ENCODE data around the gene RLF. TPM values are rescaled to one million over a fixed set of nuclear protein-coding genes. Genes with fewer than 3 reads are reported as not detected.

RLF gene
- total and polyA plus RNA-seq, 2 donors (not counting 1 experiment from before 2014, with no cell fraction given), result 7.8 to 21.9 TPM

- H3K4me3 ChIP-seq (ENCODE audit: control extremely low read depth in 1 of 5, extremely low read depth in 1 of 5, insufficient read depth in 1 of 5, low read depth in 2 of 5, low read length in 4 of 5), result no peak overlapping the region
- no peak overlapping the region for H3K27ac Mint-ChIP-seq
- H3K79me2 ChIP-seq (ENCODE audit: control insufficient read depth, insufficient read depth, low read length), result peaks cover 25% of the 10 kb centered on the region
- POLR2A ChIA-PET, result no interaction called here
- no peak overlapping the region for H3K27ac ChIP-seq (ENCODE audit: low read length in 2 of 2)
- peaks cover 14% of the 10 kb centered on the region for H3K4me1 Mint-ChIP-seq
- H4K20me1 ChIP-seq (ENCODE audit: control insufficient read depth, insufficient read depth, low read length, poor library complexity, severe bottlenecking), result no peaks in the 10 kb centered on the region
- CTCF ChIA-PET, result interaction anchor here (0.7 kb wide), 1 partner anchor 579 kb away, joined by 3 read pairs; no protein-coding TSS in a partner anchor
- H3K9me3 ChIP-seq (ENCODE audit: control extremely low read depth in 1 of 3, control insufficient read depth in 2 of 3, insufficient read depth in 1 of 3, low read length in 2 of 3), result no peaks in the 10 kb centered on the region
- no peak overlapping the region for H3K4me2 ChIP-seq (replicated peaks; ENCODE audit: low read depth, low read length, poor library complexity, severe bottlenecking)
- H3K9ac ChIP-seq (ENCODE audit: low read length), result no peak overlapping the region
- WGBS (ENCODE audit: insufficient coverage), result 100% methylated on average over 1 of the region's 2 CpGs
- no peaks in the 10 kb centered on the region for H3K27me3 Mint-ChIP-seq
- H3K27me3 ChIP-seq (replicated peaks in 1 of 4; ENCODE audit: control extremely low read depth in 1 of 4, control insufficient read depth in 3 of 4, insufficient read depth in 4 of 4, low read length in 3 of 4), result no peaks in the 10 kb centered on the region
- ATAC-seq (ENCODE audit: low read depth), result no peak
- no peak for DNase-seq
- no peak overlapping the region for H3K4me3 Mint-ChIP-seq
- no peaks in the 10 kb centered on the region for H3K9me3 Mint-ChIP-seq (ENCODE audit: insufficient read depth)
- TF ChIP-seq EZH2 (IDR thresholded peaks at IDR 0.05; ENCODE audit: borderline replicate concordance, insufficient read depth, low read depth, low read length, poor library complexity, severe bottlenecking), result no peak
- no peak for TF ChIP-seq CTCF (IDR thresholded peaks at IDR 0.05)
- H3K36me3 ChIP-seq (replicated peaks in 1 of 2; ENCODE audit: control extremely low read depth in 1 of 2, control insufficient read depth in 1 of 2, extremely low read depth in 1 of 2, insufficient read depth in 2 of 2, low read length in 1 of 2), result no peaks in the 10 kb centered on the region
- peaks cover 2 to 5% of the 10 kb centered on the region in 2 donors for H3K4me1 ChIP-seq (ENCODE audit: control insufficient read depth in 2 of 2, insufficient read depth in 2 of 2, low read length in 2 of 2)
- intact Hi-C loops (cut with micrococcal nuclease), result loop anchor here (10.0 kb wide), 1 partner anchor 152 kb away; no protein-coding TSS in a partner anchor
- no peak overlapping the region for H2AFZ ChIP-seq (ENCODE audit: insufficient read depth, low read depth, low read length, poor library complexity, severe bottlenecking)
These were observed 91.4 kb downstream of the RLF start for GRCh38 chr1:40252601-40253000.

DNA sequence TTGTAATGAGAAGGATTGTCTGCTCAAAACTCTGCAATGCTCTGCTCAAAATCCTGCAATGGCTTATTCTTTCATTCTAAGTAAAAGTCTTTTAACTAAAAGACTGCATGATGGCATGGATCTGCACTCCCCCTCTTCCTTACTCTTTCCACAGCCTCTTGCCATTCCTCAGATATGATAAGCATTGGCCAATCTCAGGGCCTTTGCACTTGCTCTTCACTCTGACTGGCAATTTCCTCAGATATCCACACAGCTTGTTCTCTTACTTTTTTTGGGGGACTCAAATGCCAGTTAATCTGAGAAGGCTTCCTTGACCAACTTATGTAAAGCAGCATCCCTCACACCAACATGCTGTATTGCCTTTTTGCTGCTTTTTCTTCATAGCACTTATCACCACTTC, 94.0 kb downstream of the RLF start:
- POLR2A ChIA-PET, result no interaction called here
- peaks cover 9 to 10% of the 10 kb centered on the region in 2 donors for H3K4me1 ChIP-seq (ENCODE audit: control insufficient read depth in 2 of 2, insufficient read depth in 2 of 2, low read length in 2 of 2)
- H4K20me1 ChIP-seq (ENCODE audit: control insufficient read depth, insufficient read depth, low read length, poor library complexity, severe bottlenecking), result no peaks in the 10 kb centered on the region
- H3K36me3 ChIP-seq (replicated peaks in 1 of 2; ENCODE audit: control extremely low read depth in 1 of 2, control insufficient read depth in 1 of 2, extremely low read depth in 1 of 2, insufficient read depth in 2 of 2, low read length in 1 of 2), result peaks cover 0 to 1% of the 10 kb centered on the region in 2 experiments
- H3K4me3 ChIP-seq (ENCODE audit: control extremely low read depth in 1 of 5, extremely low read depth in 1 of 5, insufficient read depth in 1 of 5, low read depth in 2 of 5, low read length in 4 of 5), result no peak overlapping the region
- intact Hi-C loops (cut with micrococcal nuclease), result loop anchor here (5.0 to 10.0 kb wide), 2 partner anchors 82 to 150 kb away; no protein-coding TSS in a partner anchor
- Mint-ChIP-seq H3K4me3 (no peak overlapping the region), H3K4me1 (peaks cover 25% of the 10 kb centered on the region), H3K27ac (no peak overlapping the region), H3K9me3 (ENCODE audit: insufficient read depth) (no peaks in the 10 kb centered on the region), H3K27me3 (no peaks in the 10 kb centered on the region)
- no peak overlapping the region for H3K9ac ChIP-seq (ENCODE audit: low read length)
- ATAC-seq (ENCODE audit: low read depth), result no peak
- no peak for DNase-seq
- CTCF ChIA-PET, result interaction anchor here (1.0 to 1.7 kb wide), 3 partner anchors 62 to 150 kb away, joined by 3 to 6 read pairs (median 3); partner anchors contain the start of gene COL9A2
- H3K79me2 ChIP-seq (ENCODE audit: control insufficient read depth, insufficient read depth, low read length), result peaks cover 32% of the 10 kb centered on the region
- TF ChIP-seq EZH2 (IDR thresholded peaks at IDR 0.05; ENCODE audit: borderline replicate concordance, insufficient read depth, low read depth, low read length, poor library complexity, severe bottlenecking) (no peak), CTCF (IDR thresholded peaks at IDR 0.05) (no peak)
- no peaks in the 10 kb centered on the region for H3K27me3 ChIP-seq (replicated peaks in 1 of 4; ENCODE audit: control extremely low read depth in 1 of 4, control insufficient read depth in 3 of 4, insufficient read depth in 4 of 4, low read length in 3 of 4)
- H3K9me3 ChIP-seq (ENCODE audit: control extremely low read depth in 1 of 3, control insufficient read depth in 2 of 3, insufficient read depth in 1 of 3, low read length in 2 of 3), result no peaks in the 10 kb centered on the region
- no peak overlapping the region for H2AFZ ChIP-seq (ENCODE audit: insufficient read depth, low read depth, low read length, poor library complexity, severe bottlenecking)
- no peak overlapping the region for H3K4me2 ChIP-seq (replicated peaks; ENCODE audit: low read depth, low read length, poor library complexity, severe bottlenecking)
- no peak overlapping the region for H3K27ac ChIP-seq (ENCODE audit: low read length in 2 of 2)

Data from B cell (primary cell).